Thymus (tissue), 11 donors: ENCODE results near the gene KCNQ4. TPM values are rescaled to one million over a fixed set of nuclear protein-coding genes. Genes with fewer than 3 reads are reported as not detected.

Source experiments
- DNase-seq, 9 donors: peaks; one replicate each; pipeline ENCODE4 v3.0.0-alpha.2; 2013; ENCODE audit warnings: low spot score in 9 of 9, low read depth in 6 of 9, missing footprints in 1 of 9
- H3K27ac ChIP-seq, 2 donors: one replicate each; pipeline ENCODE4 v1.5.1; 2013; ENCODE audit warnings: control low read depth in 1 of 2, low read depth in 1 of 2, low read length in 1 of 2, mild to moderate bottlenecking in 1 of 2, moderate library complexity in 1 of 2
- H3K27me3 ChIP-seq, 2 donors: one replicate each; pipeline ENCODE4 v1.5.1; 2013; ENCODE audit warnings: low read length in 1 of 2; ENCODE audit not compliant: control insufficient read depth in 2 of 2, insufficient read depth in 1 of 2
- H3K36me3 ChIP-seq, 2 donors: one replicate each; pipeline ENCODE4 v1.5.1; 2013; ENCODE audit warnings: low read length in 1 of 2, mild to moderate bottlenecking in 1 of 2, moderate library complexity in 1 of 2; ENCODE audit not compliant: control insufficient read depth in 2 of 2, insufficient read depth in 2 of 2
- H3K4me1 ChIP-seq, 2 donors: one replicate each; pipeline ENCODE4 v1.5.1; 2013; ENCODE audit warnings: low read length in 2 of 2; ENCODE audit not compliant: control insufficient read depth in 2 of 2, insufficient read depth in 2 of 2
- H3K4me3 ChIP-seq, 2 donors: one replicate each; pipeline ENCODE4 v1.5.1; 2013; ENCODE audit warnings: low read length in 2 of 2, control low read depth in 1 of 2, mild to moderate bottlenecking in 1 of 2
- H3K9me3 ChIP-seq, 2 donors: one replicate each; pipeline ENCODE4 v1.5.1; 2013; ENCODE audit warnings: low read length in 1 of 2, mild to moderate bottlenecking in 1 of 2; ENCODE audit not compliant: control insufficient read depth in 2 of 2, insufficient read depth in 1 of 2
- WGBS: extraction: QIAGEN DNeasy Blood & Tissue Kit; methylation state at CpG from one replicate; pipeline ENCODE4 v1.1.7; 2013; 5-methylcytosine and 5-hydroxymethylcytosine counted together
- polyA plus RNA-seq: library from polyadenylated mRNA; stranded (reverse); fragments of 200-250 nt; gene quantifications from one replicate; pipeline ENCODE4 v1.2.3, GENCODE V29; 2013
- total RNA-seq: library from RNA; stranded (reverse); fragments of 120-200 nt; gene quantifications from one replicate; pipeline ENCODE4 v1.2.4, GENCODE V29; 2013
- donor health status: healthy.

KCNQ4 gene
- total and polyA plus RNA-seq, 2 donors: 0.47 to 1.1 TPM

DNA sequence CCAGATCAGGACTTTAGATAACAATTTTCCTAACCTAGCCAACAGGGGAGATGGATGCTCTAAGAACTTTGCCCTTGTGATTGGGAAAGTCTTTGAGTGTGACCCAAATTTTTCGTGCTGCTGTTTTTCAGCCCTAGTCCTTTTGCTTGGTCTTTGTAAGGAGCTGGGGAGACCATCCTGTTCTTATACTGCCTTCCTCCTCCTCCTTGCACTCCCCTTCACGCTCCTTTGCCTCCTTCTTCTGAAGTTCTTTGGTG is 5.7 kb downstream of the KCNQ4 start:
- no peak overlapping the region for H3K27ac ChIP-seq
- H3K9me3 ChIP-seq: no peaks in the 10 kb centered on the region
- peaks cover 2 to 16% of the 10 kb centered on the region in 2 donors for H3K4me1 ChIP-seq
- WGBS: 93% methylated on average over 2 of the region's 2 CpGs
- no peak for DNase-seq
- H3K27me3 ChIP-seq: peaks cover 7 to 23% of the 10 kb centered on the region in 2 donors
- H3K36me3 ChIP-seq: no peaks in the 10 kb centered on the region
- H3K4me3 ChIP-seq: no peak overlapping the region

DNA sequence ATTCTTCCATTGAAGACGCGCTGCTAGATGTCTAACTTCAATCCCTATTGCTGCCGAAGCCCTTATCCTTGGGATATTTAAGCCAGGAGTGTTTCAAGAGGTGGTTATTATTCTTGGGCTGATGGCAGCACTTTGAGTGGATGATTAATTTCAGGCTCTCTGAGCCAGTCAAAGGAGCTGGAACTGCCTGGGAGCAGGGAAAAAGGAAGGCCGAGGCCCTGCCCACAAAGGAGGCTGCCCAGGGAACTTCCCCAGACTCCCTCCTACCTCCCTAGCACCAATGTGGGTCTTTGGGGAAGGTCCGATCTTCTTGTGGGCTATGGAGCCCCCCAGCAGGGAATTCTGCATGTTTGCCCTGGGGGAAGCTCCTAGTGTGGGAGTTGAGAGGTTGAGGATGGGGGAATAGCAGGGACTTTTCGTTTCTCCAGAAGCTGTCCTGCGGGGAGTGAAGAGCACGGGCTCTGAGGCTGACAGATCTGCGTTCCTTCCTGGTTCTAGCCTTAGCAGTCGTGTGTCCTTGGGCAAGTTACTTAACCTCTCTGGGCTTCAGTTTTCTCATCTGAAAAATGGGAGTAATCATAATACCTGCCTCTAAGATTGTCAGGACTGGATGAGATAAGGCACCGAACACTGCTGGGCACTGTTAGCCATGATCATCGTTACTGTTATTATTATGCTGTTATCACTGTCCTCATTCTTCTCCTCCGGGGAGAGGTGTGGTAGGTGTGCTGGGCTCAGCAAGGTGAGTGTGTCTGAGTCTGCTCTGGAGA is 6.3 kb downstream of the KCNQ4 start:
- Histone ChIP-seq H3K4me1 (peaks cover 6 to 22% of the 10 kb centered on the region in 2 donors), H3K36me3 (no peaks in the 10 kb centered on the region), H3K4me3 (no peak overlapping the region), H3K27me3 (peaks cover 1 to 17% of the 10 kb centered on the region in 2 donors), H3K9me3 (no peaks in the 10 kb centered on the region), H3K27ac (no peak overlapping the region)
- no peak for DNase-seq
- WGBS: 93% methylated on average over 13 of the region's 13 CpGs

DNA sequence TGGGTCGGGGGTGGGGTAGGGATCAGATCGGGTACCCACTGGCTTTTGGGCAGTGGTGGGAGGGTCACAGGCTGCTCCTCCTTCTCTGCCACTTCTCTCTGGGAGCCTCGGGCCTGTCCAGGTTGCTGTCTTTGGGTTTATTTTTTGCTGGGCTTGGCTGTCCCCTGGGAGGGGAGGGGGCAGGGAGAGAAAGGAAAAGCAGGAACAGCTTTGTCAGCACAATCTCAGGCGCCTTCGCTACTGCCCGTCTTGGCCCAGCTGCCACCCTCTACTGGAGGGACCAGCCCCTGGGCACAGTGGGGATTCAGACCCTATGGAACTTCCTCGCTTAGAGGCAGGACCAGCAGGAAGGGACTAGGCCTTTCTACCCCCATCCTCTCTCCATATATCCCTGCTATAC is 8.4 kb downstream of the KCNQ4 start:
- Histone ChIP-seq H3K4me1 (peaks cover 21 to 38% of the 10 kb centered on the region in 2 donors), H3K4me3 (no peak overlapping the region), H3K36me3 (no peaks in the 10 kb centered on the region), H3K27ac (no peak overlapping the region), H3K9me3 (no peaks in the 10 kb centered on the region), H3K27me3 (peaks cover 0 to 2% of the 10 kb centered on the region in 2 donors)
- WGBS: 94% methylated on average over 7 of the region's 7 CpGs
- DNase-seq: no peak

DNA sequence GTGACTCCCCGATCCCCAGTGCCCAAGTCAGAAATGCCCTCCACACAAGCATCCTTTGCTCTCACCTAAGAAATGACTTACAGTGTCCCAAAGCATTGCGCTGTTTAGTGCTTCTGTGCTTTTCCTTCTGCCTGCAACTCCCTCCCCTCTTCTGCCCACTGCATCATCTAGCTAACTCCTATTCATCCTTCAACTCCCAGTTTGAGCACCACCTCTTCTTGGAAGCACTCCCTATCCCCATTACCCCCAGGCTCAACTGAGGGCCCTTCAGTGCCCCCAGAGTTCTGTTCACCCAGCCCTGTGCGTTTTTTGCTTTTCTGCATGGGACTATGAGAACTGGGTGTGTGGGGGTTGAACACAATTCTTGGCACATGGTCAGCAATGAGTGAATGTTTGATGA is 10.0 kb downstream of the KCNQ4 start:
- Histone ChIP-seq H3K9me3 (peaks cover 0 to 2% of the 10 kb centered on the region in 2 donors), H3K27me3 (peaks cover 0 to 2% of the 10 kb centered on the region in 2 donors), H3K27ac (no peak overlapping the region), H3K4me1 (peaks cover 24 to 46% of the 10 kb centered on the region in 2 donors), H3K4me3 (no peak overlapping the region), H3K36me3 (no peaks in the 10 kb centered on the region)
- 96% methylated on average over 3 of the region's 3 CpGs for WGBS
- no peak for DNase-seq

DNA sequence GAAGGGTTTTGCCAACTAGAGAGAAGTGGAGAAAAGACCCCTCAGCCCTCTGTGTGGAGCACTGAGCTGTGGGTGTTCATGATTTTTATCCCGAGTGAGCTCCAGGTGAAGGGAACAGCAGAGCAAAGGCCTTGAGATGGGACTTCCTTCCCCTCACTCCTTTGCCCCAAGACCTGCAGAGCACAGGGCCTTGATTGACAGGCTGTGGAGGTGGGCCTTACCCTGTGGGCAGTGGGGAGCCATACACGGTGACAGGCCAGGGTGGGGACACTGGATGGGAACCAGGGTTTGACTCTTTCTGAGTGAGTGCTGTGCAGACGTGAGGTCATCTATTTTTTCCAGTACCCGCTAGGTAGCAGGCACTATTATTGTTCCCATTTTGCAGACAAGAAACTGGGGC is 10.5 kb downstream of the KCNQ4 start:
- H3K4me3 ChIP-seq: no peak overlapping the region
- H3K9me3 ChIP-seq: peaks cover 0 to 2% of the 10 kb centered on the region in 2 donors
- peak overlapping the region in 1 of 2 donors; percentile 5 for H3K27ac ChIP-seq
- 95% methylated on average over 4 of the region's 4 CpGs for WGBS
- peaks cover 0 to 2% of the 10 kb centered on the region in 2 donors for H3K27me3 ChIP-seq
- no peaks in the 10 kb centered on the region for H3K36me3 ChIP-seq
- no peak for DNase-seq
- peaks cover 24 to 46% of the 10 kb centered on the region in 2 donors for H3K4me1 ChIP-seq

DNA sequence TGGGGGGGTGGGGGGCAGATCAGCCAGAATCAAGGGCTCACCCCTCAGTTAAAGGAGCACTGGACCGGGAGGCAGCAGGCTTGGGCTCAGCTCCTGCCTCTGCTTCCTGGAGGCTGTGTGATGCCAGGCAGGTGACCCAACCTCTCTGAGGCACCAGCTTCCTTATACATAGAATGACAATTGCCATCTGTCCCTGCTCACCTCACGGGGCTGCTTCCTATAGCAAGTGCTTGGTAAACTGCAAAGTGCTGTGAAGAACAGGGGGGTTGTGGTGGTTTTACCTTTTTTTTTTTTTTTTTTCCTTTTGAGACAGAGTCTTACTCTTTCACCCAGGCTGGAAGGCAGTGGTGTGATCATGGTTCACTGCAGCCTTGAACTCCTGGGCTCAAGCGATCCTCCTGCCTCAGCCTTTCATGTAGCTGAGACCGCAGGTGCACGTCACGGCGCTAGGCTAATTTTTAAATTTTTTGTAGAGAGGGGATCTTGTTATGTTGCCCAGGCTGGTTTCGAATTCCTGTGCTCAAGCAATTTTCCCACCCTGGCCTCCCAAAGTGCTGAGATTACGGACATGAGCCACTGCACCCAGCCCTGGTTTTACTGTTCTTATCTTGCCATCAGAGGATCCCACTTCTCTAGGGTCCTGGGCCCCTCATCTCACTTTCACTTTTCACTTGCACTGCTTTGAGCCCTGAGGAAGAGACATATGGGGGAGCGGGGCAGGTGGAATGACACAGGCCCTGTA is 11.6 kb downstream of the KCNQ4 start:
- Histone ChIP-seq H3K27ac (peak overlapping the region; percentile 64 to 84), H3K4me3 (no peak overlapping the region), H3K9me3 (peaks cover 0 to 2% of the 10 kb centered on the region in 2 donors), H3K36me3 (no peaks in the 10 kb centered on the region), H3K4me1 (peaks cover 24 to 56% of the 10 kb centered on the region in 2 donors), H3K27me3 (peaks cover 0 to 2% of the 10 kb centered on the region in 2 donors)
- WGBS: 26% methylated on average over 10 of the region's 10 CpGs
- DNase-seq: peak in 5 of 9 donors; percentile 30 to 75 (median 53)

DNA sequence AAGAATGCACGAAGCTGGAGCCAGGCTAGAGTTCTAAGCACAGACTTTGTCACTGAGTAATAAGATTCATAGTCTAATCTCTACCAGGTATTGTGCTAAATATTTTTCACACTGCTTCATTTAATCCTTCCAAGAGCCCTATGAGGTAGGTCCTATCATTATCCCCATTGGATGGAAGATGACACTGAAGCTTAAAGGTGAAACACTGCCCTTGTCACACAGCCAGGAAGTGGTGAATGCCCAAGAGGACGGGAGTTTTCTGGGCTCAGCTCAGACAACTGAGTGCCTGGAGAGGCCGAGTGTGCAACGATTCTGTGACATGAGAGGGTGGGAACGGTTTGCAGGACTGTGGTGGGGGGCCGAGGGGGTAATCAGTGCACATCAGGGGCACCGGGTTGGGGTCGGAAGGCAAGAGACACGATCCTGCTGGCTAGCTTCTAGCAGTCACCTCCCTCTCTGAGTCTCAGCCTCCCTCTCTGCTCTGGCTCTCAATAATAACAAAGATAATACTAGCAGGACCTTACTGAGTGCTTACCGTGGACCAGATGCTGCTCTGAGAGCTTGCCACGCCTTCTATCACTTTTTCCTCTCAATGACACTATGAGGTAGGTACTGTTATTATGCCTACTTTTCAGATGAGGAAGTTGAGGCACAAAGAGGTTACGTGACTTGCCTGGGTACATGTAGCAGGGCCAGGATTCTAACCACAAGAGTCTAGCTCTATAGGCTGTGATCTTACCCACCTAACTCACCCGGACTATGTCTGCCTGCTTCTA is 12.4 kb downstream of the KCNQ4 start:
- WGBS: 60% methylated on average over 13 of the region's 13 CpGs
- peaks cover 0 to 2% of the 10 kb centered on the region in 2 donors for H3K9me3 ChIP-seq
- no peaks in the 10 kb centered on the region for H3K36me3 ChIP-seq
- peak in 1 of 9 donors; percentile 50 for DNase-seq
- no peaks in the 10 kb centered on the region for H3K27me3 ChIP-seq
- no peak overlapping the region for H3K4me3 ChIP-seq
- H3K27ac ChIP-seq: peak overlapping the region; percentile 72 to 84
- peaks cover 24 to 57% of the 10 kb centered on the region in 2 donors for H3K4me1 ChIP-seq

DNA sequence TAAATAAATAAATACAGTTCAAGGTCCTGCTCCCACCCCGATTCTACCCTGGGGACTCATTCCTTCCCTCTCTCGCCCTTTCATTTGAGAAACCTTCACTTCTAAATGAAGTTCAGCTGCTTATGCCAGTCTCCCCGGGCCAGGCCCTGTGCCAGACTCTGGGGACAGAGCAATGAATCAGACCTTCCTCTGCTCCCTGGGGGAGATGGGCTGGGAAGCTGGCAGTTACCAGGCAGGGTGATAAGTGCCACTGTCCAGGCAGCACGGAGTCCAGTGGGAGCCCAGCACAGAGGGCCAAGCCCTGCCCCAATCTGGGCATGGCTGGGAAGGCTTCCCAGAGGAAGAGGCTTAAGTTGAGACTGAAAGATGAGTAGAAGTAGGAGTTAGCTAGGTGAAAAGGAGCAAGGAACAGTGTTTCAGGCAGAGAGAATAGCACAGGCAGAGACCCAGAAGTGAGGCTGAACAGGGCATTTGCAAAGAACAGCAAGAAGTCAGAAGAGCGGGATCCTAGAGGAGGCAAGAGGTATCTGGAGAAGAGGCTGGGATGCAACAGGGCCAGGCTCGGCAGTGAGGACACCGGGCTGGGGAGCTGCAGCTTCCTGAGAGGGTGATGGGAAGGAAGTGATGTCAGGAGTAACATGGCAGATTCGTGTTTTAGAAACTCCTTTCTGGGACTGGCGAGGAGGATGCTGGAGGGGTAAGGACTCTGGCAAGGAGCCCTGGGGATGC is 13.5 kb downstream of the KCNQ4 start:
- no peak overlapping the region for H3K4me3 ChIP-seq
- H3K27ac ChIP-seq: peak overlapping the region; percentile 33 to 59
- no peaks in the 10 kb centered on the region for H3K36me3 ChIP-seq
- H3K4me1 ChIP-seq: peaks cover 33 to 68% of the 10 kb centered on the region in 2 donors
- peaks cover 0 to 2% of the 10 kb centered on the region in 2 donors for H3K9me3 ChIP-seq
- WGBS: 69% methylated on average over 9 of the region's 9 CpGs
- DNase-seq: peak in 1 of 9 donors; percentile 19
- no peaks in the 10 kb centered on the region for H3K27me3 ChIP-seq
